Upper lobe of right lung (tissue), 1 donor: ENCODE results near the gene APOA5. TPM values are rescaled to one million over a fixed set of nuclear protein-coding genes. Genes with fewer than 3 reads are reported as not detected.

Experiments used
- ATAC-seq: fragments of 200-7000 bp; cut with Tn5 transposase; one replicate; pipeline ENCODE4 v1.9.1; 2020; ENCODE audit warnings: mild to moderate bottlenecking, moderate library complexity
- DNase-seq: peaks from one replicate; pipeline ENCODE4 v3.0.0-alpha.2; 2020
- H3K27ac ChIP-seq: fragments of 200-600 bp; one replicate; pipeline ENCODE4 v1.8.0; 2022
- H3K27me3 ChIP-seq: fragments of 200-600 bp; one replicate; pipeline ENCODE4 v1.8.0; 2022; ENCODE audit warnings: mild to moderate bottlenecking
- H3K36me3 ChIP-seq: fragments of 200-600 bp; one replicate; pipeline ENCODE4 v1.8.0; 2022
- H3K4me1 ChIP-seq: fragments of 200-600 bp; one replicate; pipeline ENCODE4 v1.8.0; 2022
- H3K4me3 ChIP-seq: fragments of 200-600 bp; one replicate; pipeline ENCODE4 v1.8.0; 2022; ENCODE audit warnings: mild to moderate bottlenecking
- H3K9me3 ChIP-seq: fragments of 200-600 bp; one replicate; pipeline ENCODE4 v1.8.0; 2022
- intact Hi-C: fragments of 100-400 bp; cut with DNase I; formaldehyde crosslinking; loops from one replicate; pipeline ENCODE4 v1.11.0; 2022
- total RNA-seq: library from RNA; stranded (reverse); fragmentation: NEBNext Ultra II Directional; extraction: Animal tissue kit (Norgen Biotek cat#: 25700); gene quantifications from one replicate; pipeline ENCODE4 v1.2.1, GENCODE V29; 2021
- TF ChIP-seq, protein P1 (sequence below): fragments of 200-600 bp; IDR thresholded peaks from one replicate; pipeline ENCODE4 v1.8.0; 2022; ENCODE audit warnings: antibody characterized with exemption
- donor health status: DM: no; HTN: yes; CAD: no; lungs with severe emphysema.

Gene APOA5
- total RNA-seq, 1 donor from 2014 or later: not detected

DNA sequence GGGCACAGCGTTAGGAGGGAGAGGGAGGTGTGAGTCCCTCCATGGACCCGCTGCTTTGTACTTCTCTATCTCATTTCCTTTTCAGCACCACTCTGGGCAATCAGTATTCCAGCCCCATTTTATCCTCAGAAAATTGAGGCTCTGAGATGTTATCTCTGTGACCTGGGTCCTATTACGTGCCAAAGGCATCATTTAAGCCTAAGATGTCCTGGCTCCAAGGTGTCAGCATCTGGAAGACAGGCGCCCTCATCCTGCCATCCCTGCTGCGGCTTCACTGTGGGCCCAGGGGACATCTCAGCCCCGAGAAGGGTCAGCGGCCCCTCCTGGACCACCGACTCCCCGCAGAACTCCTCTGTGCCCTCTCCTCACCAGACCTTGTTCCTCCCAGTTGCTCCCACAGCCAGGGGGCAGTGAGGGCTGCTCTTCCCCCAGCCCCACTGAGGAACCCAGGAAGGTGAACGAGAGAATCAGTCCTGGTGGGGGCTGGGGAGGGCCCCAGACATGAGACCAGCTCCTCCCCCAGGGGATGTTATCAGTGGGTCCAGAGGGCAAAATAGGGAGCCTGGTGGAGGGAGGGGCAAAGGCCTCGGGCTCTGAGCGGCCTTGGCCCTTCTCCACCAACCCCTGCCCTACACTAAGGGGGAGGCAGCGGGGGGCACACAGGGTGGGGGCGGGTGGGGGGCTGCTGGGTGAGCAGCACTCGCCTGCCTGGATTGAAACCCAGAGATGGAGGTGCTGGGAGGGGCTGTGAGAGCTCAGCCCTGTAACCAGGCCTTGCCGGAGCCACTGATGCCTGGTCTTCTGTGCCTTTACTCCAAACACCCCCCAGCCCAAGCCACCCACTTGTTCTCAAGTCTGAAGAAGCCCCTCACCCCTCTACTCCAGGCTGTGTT lies 37.2 kb upstream of the APOA5 start:
- H3K27me3 ChIP-seq: no peaks in the 10 kb centered on the region
- no peak overlapping the region for H3K4me3 ChIP-seq
- H3K27ac ChIP-seq: no peak overlapping the region
- no peak for ATAC-seq
- no peaks in the 10 kb centered on the region for H3K9me3 ChIP-seq
- TF ChIP-seq, protein P1, sequence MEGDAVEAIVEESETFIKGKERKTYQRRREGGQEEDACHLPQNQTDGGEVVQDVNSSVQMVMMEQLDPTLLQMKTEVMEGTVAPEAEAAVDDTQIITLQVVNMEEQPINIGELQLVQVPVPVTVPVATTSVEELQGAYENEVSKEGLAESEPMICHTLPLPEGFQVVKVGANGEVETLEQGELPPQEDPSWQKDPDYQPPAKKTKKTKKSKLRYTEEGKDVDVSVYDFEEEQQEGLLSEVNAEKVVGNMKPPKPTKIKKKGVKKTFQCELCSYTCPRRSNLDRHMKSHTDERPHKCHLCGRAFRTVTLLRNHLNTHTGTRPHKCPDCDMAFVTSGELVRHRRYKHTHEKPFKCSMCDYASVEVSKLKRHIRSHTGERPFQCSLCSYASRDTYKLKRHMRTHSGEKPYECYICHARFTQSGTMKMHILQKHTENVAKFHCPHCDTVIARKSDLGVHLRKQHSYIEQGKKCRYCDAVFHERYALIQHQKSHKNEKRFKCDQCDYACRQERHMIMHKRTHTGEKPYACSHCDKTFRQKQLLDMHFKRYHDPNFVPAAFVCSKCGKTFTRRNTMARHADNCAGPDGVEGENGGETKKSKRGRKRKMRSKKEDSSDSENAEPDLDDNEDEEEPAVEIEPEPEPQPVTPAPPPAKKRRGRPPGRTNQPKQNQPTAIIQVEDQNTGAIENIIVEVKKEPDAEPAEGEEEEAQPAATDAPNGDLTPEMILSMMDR: no peak
- no peaks in the 10 kb centered on the region for H3K36me3 ChIP-seq
- no peak for DNase-seq
- intact Hi-C loops: no loop called here
- no peaks in the 10 kb centered on the region for H3K4me1 ChIP-seq

DNA sequence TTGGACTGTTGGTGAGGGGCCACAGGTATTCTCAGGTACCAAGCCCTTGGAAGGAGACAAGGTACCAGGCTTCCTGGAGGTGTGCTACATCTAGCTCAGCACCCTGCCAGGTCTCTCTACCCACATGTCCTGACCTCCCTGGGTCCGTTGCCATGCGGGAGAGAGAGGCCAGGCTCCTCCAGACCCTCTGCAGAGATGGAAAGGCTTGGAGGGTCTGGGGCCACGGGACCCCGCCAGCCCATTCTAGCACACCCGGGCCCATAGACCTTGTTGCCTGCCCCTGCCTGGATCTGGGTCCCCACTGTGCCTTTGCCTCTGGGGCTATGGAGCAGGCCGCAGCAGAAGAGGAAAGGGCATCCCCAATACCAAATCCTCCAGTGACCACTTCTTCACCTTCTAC lies 35.8 kb upstream of the APOA5 start:
- DNase-seq (peak; percentile 45), ATAC-seq (no peak)
- TF ChIP-seq, protein P1: no peak
- H3K36me3 ChIP-seq: no peaks in the 10 kb centered on the region
- no peaks in the 10 kb centered on the region for H3K9me3 ChIP-seq
- intact Hi-C loops: no loop called here
- no peak overlapping the region for H3K4me3 ChIP-seq
- no peak overlapping the region for H3K27ac ChIP-seq
- no peaks in the 10 kb centered on the region for H3K4me1 ChIP-seq
- H3K27me3 ChIP-seq: no peaks in the 10 kb centered on the region

DNA sequence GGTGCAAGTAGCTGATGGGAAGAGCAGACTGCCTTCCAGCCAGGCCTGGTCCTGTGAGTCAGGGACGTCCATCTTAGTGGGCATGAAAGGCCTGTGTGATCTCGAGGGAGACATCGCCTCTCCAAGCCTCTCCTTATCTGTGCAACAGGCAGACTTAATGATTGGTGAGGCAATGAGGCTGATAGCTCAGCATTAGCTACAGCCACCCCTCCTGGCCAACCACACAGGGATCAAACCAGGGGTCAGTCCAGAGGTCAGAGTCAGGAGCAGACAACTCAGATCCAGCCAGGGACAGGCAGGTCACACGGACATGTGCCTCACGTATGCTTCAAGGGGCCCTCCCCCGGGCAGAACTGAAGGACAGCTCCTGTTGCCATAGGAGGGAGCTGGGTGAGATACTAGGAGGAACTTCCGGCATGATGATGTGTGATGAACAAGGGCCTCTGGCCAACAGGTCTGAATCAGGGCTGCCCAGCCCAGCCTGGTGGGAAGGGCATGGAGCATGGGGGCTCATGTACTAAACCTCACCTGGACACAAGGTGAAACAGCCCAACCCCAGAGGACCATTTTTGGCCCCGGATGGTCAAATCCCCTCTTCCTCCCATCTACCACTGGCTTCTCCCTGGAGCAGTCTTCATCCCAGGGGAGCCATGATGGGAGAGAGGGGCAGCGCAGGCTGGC lies 35.2 kb upstream of the APOA5 start:
- ATAC-seq: no peak
- Histone ChIP-seq H3K9me3 (no peaks in the 10 kb centered on the region), H3K27me3 (no peaks in the 10 kb centered on the region), H3K4me1 (no peaks in the 10 kb centered on the region), H3K36me3 (no peaks in the 10 kb centered on the region), H3K4me3 (no peak overlapping the region), H3K27ac (no peak overlapping the region)
- TF ChIP-seq, protein P1: no peak
- intact Hi-C loops: no loop called here
- DNase-seq: no peak

DNA sequence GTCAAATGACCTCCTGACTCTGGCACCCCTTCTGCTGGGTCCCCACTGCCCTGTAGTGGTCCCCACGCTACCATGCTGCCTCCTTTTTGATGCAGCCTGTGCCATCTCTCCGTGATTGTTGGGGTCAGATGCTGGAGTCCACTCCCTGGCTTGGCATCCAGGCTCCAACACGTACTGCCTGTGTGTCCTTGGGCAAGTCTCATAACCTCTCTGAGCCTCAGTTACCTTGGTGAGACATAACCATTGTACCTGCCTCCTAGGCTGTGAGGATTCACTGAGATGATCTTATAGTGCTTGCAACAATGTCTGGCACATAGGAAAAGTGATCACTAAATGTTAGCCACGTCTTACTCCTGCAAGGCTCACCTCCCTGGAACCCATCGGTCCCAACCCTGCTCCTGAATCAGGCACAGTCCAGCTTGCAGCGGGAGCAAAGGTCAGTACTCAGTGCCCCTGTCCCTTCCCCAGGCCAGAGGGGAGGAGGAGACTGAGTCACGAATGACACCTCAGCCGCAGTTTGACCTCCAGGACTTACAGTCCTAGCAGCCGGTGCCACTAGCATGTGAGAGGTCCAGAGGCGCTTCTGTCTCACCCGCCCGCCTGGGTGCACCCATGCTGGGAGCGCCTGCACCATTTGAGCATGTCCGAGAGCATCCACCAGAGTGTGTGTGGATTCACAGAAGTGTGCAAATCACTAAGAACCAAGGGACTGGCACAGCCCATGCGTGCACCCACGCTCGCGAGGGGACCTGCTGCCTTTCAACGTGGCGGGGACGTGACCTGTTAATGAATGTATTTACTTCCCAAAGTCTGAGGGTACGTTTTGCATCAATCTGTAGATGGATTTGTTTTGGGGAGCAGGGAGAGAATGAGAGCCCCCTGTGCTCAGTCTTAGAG lies 34.4 kb upstream of the APOA5 start:
- ATAC-seq (no peak), DNase-seq (no peak)
- Histone ChIP-seq H3K27ac (no peak overlapping the region), H3K9me3 (no peaks in the 10 kb centered on the region), H3K4me1 (no peaks in the 10 kb centered on the region), H3K36me3 (no peaks in the 10 kb centered on the region), H3K4me3 (no peak overlapping the region), H3K27me3 (no peaks in the 10 kb centered on the region)
- intact Hi-C loops: no loop called here
- TF ChIP-seq, protein P1: no peak

DNA sequence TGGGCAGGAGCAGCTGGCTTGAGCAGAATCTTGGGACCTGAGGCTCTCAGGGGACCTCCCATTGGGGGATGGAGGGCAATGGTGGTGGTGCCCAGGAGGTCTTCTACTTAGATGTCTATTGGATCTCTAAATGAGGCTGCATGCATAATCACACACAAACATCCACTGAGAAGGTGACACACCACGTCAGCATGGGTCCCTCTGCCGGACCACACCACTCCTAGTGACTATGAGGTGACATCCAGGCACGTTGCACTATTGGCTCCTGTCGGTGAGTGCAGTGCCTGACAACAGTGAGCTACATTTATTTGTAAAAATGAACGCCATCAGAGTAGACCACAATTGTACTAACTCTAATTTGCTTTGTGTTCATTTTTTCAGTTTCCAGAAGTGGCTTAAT lies 33.8 kb upstream of the APOA5 start:
- no peaks in the 10 kb centered on the region for H3K27me3 ChIP-seq
- H3K27ac ChIP-seq: no peak overlapping the region
- intact Hi-C loops: no loop called here
- TF ChIP-seq, protein P1: no peak
- no peak overlapping the region for H3K4me3 ChIP-seq
- ATAC-seq: no peak
- H3K4me1 ChIP-seq: no peaks in the 10 kb centered on the region
- no peaks in the 10 kb centered on the region for H3K9me3 ChIP-seq
- H3K36me3 ChIP-seq: no peaks in the 10 kb centered on the region
- DNase-seq: no peak
